Caco-2 (cell line): ENCODE measurements around the gene ADAMTSL2. TPM values are rescaled to one million over a fixed set of nuclear protein-coding genes. Genes with fewer than 3 reads are reported as not detected.

Experiments used
- BruUV-seq: library from RNA; stranded (reverse); fragments of 400-500 nt; replicated peaks from 2 replicates; lab custom pipeline; 2021; lab: Mats Ljungman, UMichigan
- CTCF ChIA-PET: fragments of 300-600 bp; sonication (Branson Sonifier 250); formaldehyde crosslinking; loops from one replicate; lab custom pipeline; 2022; ENCODE audit warnings: antibody characterized with exemption; lab: Charles Lee
- POLR2A ChIA-PET: fragments of 300-600 bp; sonication (Branson Sonifier 250); formaldehyde crosslinking; loops from one replicate; lab custom pipeline; 2022; ENCODE audit warnings: antibody characterized with exemption; lab: Charles Lee
- DNase-seq, 2 experiments: peaks; one replicate each; pipeline versions ENCODE4 v3.0.0 to v3.0.0-alpha.2; 2020 to 2022
- H3K27me3 ChIP-seq: replicated peaks from 2 replicates; pipeline ENCODE4 v1.6.0; 2011; ENCODE audit warnings: low read length; ENCODE audit not compliant: control insufficient read depth, insufficient read depth
- H3K36me3 ChIP-seq: 2 replicates; pipeline ENCODE4 v1.5.1; 2011; ENCODE audit warnings: low read length; ENCODE audit not compliant: control insufficient read depth, insufficient read depth
- H3K4me1 ChIP-seq: fragments of 250-450 bp; sonication (Bioruptor Pico); 2 replicates; pipeline ENCODE4 v1.5.1; 2020; ENCODE audit warnings: mild to moderate bottlenecking
- H3K4me3 ChIP-seq: 2 replicates; pipeline ENCODE4 v1.5.1; 2011; ENCODE audit warnings: low read depth, mild to moderate bottlenecking, control low read depth, low read length
- H3K9me3 ChIP-seq: fragments of 250-450 bp; sonication (Bioruptor Pico); 2 replicates; pipeline ENCODE4 v1.5.1; 2020; ENCODE audit warnings: mild to moderate bottlenecking, moderate library complexity
- H3K27ac Mint-ChIP-seq: one replicate; pipeline ENCODE4 v1.8.0; 2022; ENCODE audit warnings: mixed read lengths; ENCODE audit not compliant: unreplicated experiment
- H3K27me3 Mint-ChIP-seq: one replicate; pipeline ENCODE4 v1.8.0; 2022; ENCODE audit warnings: mixed read lengths; ENCODE audit not compliant: insufficient read depth, unreplicated experiment
- H3K36me3 Mint-ChIP-seq: one replicate; pipeline ENCODE4 v1.8.0; 2022; ENCODE audit warnings: mild to moderate bottlenecking, mixed read lengths; ENCODE audit not compliant: insufficient read depth, unreplicated experiment
- H3K4me1 Mint-ChIP-seq: one replicate; pipeline ENCODE4 v1.8.0; 2022; ENCODE audit warnings: low read depth, mixed read lengths; ENCODE audit not compliant: unreplicated experiment
- H3K4me3 Mint-ChIP-seq: one replicate; pipeline ENCODE4 v1.8.0; 2022; ENCODE audit warnings: mild to moderate bottlenecking, moderate library complexity, mixed read lengths; ENCODE audit not compliant: unreplicated experiment
- H3K9me3 Mint-ChIP-seq: one replicate; pipeline ENCODE4 v1.8.0; 2022; ENCODE audit warnings: mixed read lengths; ENCODE audit not compliant: unreplicated experiment
- CTCF ChIP-seq, 2 experiments: fragments of 200-600 bp in 1 of 2; IDR thresholded peaks; 1 replicate in 1 of 2; 2 replicates in 1 of 2; pipeline versions ENCODE4 v1.5.1 to v1.8.0; 2011 to 2022; ENCODE audit warnings: antibody characterized with exemption in 1 of 2, control low read depth in 1 of 2, inconsistent platforms in 1 of 2, low read depth in 1 of 2, low read length in 1 of 2, mild to moderate bottlenecking in 1 of 2, moderate library complexity in 1 of 2; ENCODE audit not compliant: insufficient read depth in 1 of 2, severe bottlenecking in 1 of 2, unreplicated experiment in 1 of 2
- intact Hi-C: fragments of 100-400 bp; cut with micrococcal nuclease; formaldehyde crosslinking; loops from one replicate; pipeline ENCODE4 v1.10.0; 2022; ENCODE audit not compliant: unreplicated experiment
- total RNA-seq: library from RNA; stranded (reverse); gene quantifications from 2 replicates; pipeline ENCODE4 v1.2.3, GENCODE V29; 2022

ADAMTSL2 gene
- total RNA-seq, 1 experiment from 2014 or later, result 0.68 TPM

DNA sequence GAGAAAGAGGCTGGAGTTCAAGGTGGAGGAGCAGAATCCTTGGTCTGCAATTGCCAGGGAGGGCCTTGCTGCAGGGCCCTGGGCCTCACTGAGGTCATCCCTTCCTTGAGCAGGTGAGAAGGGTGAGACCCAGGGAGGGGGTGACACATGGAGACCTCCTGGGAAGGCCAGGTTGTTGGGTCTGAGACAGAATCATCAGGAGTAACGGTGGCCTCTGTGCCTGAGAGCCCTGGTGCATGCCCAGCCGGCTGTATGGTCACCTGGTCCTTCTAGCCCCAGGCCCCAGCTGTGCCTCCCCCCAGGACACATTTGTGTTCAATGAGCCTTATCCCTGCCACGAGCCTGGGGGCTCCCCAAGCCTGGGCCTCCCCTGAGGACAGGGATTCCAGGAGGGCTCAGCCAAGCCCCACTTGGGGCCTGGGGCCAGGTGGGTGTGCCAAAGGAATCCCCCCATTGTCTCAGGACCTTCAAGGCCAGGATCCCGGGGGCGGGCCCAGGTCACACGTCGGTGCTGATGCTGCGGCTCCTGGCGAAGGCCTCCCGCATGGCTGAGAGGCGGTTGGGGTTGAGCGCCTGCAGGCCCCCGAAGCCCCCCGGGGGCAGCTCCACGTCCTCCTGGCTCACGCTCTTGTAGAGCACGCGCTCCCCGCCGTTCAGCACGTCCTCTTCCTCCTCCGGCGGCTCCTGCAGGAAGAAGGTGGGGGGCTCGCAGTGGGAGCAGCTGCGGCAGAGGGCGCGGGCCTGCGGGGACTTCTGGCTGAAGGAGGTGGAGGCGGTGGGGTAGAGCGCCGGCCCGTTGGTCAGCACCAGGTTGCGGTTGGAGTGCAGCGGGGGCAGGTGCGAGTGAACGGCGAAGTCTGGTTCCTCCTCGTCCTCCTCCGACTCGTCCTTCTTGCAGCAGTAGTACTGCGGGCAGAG is 44.3 kb downstream of the ADAMTSL2 start:
- H3K4me3 Mint-ChIP-seq, result no peak overlapping the region
- no peak overlapping the region for H3K27ac Mint-ChIP-seq
- intact Hi-C loops, result loop anchor here (5.0 kb wide), 1 partner anchor 46 kb away; the partner anchor contains the start of gene ADAMTSL2
- no peaks in the 10 kb centered on the region for H3K36me3 Mint-ChIP-seq
- no peaks in the 10 kb centered on the region for H3K27me3 Mint-ChIP-seq
- no peak for DNase-seq
- Histone ChIP-seq H3K36me3 (no peaks in the 10 kb centered on the region), H3K9me3 (no peaks in the 10 kb centered on the region), H3K4me1 (no peaks in the 10 kb centered on the region), H3K27me3 (no peaks in the 10 kb centered on the region; the same call in 1 of the 2 replicates), H3K4me3 (no peak overlapping the region)
- no peaks in the 10 kb centered on the region for H3K4me1 Mint-ChIP-seq
- H3K9me3 Mint-ChIP-seq, result no peaks in the 10 kb centered on the region
- BruUV-seq, result no TSS peak
- CTCF ChIA-PET, result no interaction called here
- POLR2A ChIA-PET, result no interaction called here
- no peak for TF ChIP-seq CTCF (IDR thresholded peaks at IDR 0.05; ENCODE audit: insufficient read depth in 1 of 2, low read depth in 1 of 2, low read length in 1 of 2, severe bottlenecking in 1 of 2, unreplicated experiment in 1 of 2)

DNA sequence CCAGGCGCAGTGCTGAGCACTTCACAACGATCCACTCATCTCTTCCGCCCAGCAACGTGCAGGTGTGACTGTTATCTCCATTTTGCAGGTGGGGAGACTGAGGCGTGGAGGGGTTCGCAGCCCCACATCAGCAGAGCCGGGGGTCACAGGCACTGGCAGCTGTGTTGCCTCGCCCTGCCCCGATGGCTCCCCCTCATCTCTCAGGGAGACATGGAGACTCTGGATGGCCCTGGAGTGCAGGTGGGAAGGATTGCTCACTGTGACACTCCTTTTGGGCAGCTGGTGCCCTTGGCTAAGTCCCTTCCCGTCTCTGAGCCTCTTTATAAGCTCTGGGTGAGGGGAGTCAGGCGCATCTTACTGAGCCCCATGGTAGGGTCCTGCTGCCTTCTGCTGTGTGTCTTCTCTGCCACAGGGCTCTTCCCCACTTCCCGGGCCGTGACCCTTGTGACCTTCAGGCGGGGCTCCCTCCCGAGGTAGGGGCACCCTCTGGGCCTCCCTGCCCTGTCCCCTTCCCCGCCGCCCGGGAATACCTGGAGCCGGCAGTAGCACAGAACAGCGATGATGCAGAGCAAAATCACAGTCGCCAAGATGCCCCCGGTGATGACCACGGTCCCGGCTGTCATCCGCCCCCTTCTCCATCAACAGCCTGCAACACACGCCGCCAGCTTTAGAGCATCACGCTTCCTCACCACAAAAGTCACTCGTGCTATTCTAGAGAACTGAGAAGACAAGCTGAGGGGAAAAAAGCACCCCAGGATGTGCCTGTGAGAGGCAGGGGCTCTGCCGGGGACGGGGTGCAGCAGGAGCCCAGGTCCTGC is 45.3 kb downstream of the ADAMTSL2 start:
- Histone ChIP-seq H3K9me3 (no peaks in the 10 kb centered on the region), H3K4me1 (peaks cover 8% of the 10 kb centered on the region; the same call in 1 of the 2 replicates), H3K36me3 (no peaks in the 10 kb centered on the region), H3K4me3 (no peak overlapping the region), H3K27me3 (no peaks in the 10 kb centered on the region; the same call in 1 of the 2 replicates)
- POLR2A ChIA-PET, result no interaction called here
- Mint-ChIP-seq H3K27ac (no peak overlapping the region), H3K9me3 (no peaks in the 10 kb centered on the region), H3K4me1 (peaks cover 7% of the 10 kb centered on the region), H3K4me3 (no peak overlapping the region), H3K36me3 (no peaks in the 10 kb centered on the region), H3K27me3 (no peaks in the 10 kb centered on the region)
- intact Hi-C loops, result loop anchor here (5.0 kb wide), 1 partner anchor 48 kb away; the partner anchor contains the start of gene ADAMTSL2
- no peak for DNase-seq
- CTCF ChIA-PET, result no interaction called here
- no peak for TF ChIP-seq CTCF (IDR thresholded peaks at IDR 0.05; ENCODE audit: insufficient read depth in 1 of 2, low read depth in 1 of 2, low read length in 1 of 2, severe bottlenecking in 1 of 2, unreplicated experiment in 1 of 2)
- no TSS peak for BruUV-seq

DNA sequence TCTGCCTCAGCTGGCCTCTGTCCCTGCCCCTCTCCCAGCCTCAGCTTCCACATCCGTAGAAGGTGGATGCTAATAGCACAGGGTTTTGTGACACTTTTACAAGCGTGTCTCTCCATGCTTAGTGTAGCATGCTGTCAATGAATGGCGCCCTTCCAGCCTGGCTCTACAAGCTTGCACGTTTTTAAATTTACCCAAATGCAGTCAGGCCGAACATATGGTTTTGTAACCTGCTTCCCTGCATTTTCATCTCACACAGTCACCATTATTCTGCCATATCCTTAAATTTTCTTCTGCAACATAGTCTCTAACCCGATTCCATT is 45.9 kb downstream of the ADAMTSL2 start:
- no peak overlapping the region for H3K4me3 Mint-ChIP-seq
- H3K4me3 ChIP-seq, result no peak overlapping the region
- H3K9me3 ChIP-seq, result no peaks in the 10 kb centered on the region
- no TSS peak for BruUV-seq
- H3K36me3 ChIP-seq, result no peaks in the 10 kb centered on the region
- intact Hi-C loops, result no loop called here
- ChIA-PET CTCF (no interaction called here), POLR2A (no interaction called here)
- H3K4me1 ChIP-seq, result peaks cover 10% of the 10 kb centered on the region; the same call in 1 of the 2 replicates
- no peak overlapping the region for H3K27ac Mint-ChIP-seq
- no peaks in the 10 kb centered on the region for H3K9me3 Mint-ChIP-seq
- TF ChIP-seq CTCF (IDR thresholded peaks at IDR 0.05; ENCODE audit: insufficient read depth in 1 of 2, low read depth in 1 of 2, low read length in 1 of 2, severe bottlenecking in 1 of 2, unreplicated experiment in 1 of 2), result no peak
- no peaks in the 10 kb centered on the region for H3K36me3 Mint-ChIP-seq
- H3K27me3 ChIP-seq, result no peaks in the 10 kb centered on the region; the same call in 1 of the 2 replicates
- no peaks in the 10 kb centered on the region for H3K27me3 Mint-ChIP-seq
- H3K4me1 Mint-ChIP-seq, result peaks cover 7% of the 10 kb centered on the region
- no peak for DNase-seq
